Measurements from ENCODE around the gene ASPG.

The ASPG gene

DNA sequence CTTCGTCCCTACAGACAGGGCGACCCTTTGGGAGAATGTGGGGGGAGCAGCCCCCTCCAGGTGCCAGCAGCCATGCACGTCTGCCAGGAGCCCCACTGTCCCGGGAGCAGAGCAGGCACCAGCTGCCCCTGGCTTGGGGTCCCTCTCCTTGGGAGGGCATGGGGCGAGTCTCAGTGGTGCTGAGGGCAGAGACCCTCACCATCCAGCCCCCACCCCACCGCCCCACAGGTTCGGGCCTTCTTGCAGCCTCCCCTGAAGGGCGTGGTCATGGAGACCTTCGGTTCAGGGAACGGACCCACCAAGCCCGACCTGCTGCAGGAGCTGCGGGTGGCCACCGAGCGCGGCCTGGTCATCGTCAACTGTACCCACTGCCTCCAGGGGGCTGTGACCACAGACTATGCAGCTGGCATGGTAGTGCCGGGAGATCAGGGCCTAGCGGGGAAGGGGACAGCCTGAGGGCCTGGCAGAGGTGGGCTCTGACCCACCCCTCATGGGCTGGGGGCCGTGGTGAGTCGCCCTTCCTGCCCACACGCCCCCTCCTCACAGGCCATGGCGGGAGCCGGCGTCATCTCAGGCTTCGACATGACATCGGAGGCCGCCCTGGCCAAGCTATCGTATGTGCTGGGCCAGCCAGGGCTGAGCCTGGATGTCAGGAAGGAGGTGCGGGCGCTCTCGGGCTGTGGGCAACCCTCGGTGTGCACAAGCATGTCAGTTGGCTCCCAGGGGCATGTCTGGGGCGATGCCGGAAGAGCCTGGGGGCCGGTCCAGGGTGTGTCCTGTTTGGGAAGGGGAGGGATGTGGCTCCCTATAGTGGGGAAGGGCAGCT lies 18.8 kb downstream of the ASPG start:
- in situ Hi-C loops (cut with MboI; ENCODE audit: low sequenced_read_pairs), result no loop called here

GRCh38 chr14:104105071-104105821 lies 19.7 kb downstream of the ASPG start:
- in situ Hi-C loops (cut with MboI; ENCODE audit: low sequenced_read_pairs), result no loop called here

GRCh38 chr14:104105822-104106470 lies 20.4 kb downstream of the ASPG start:
- in situ Hi-C loops (cut with MboI; ENCODE audit: low sequenced_read_pairs), result no loop called here

GRCh38 chr14:104106471-104106991 lies 21.0 kb downstream of the ASPG start:
- in situ Hi-C loops (cut with MboI; ENCODE audit: low sequenced_read_pairs), result no loop called here

- in situ Hi-C loops (cut with MboI; ENCODE audit: low sequenced_read_pairs), result no loop called here
These were observed 21.6 kb downstream of the ASPG start for GRCh38 chr14:104107101-104107581.

DNA sequence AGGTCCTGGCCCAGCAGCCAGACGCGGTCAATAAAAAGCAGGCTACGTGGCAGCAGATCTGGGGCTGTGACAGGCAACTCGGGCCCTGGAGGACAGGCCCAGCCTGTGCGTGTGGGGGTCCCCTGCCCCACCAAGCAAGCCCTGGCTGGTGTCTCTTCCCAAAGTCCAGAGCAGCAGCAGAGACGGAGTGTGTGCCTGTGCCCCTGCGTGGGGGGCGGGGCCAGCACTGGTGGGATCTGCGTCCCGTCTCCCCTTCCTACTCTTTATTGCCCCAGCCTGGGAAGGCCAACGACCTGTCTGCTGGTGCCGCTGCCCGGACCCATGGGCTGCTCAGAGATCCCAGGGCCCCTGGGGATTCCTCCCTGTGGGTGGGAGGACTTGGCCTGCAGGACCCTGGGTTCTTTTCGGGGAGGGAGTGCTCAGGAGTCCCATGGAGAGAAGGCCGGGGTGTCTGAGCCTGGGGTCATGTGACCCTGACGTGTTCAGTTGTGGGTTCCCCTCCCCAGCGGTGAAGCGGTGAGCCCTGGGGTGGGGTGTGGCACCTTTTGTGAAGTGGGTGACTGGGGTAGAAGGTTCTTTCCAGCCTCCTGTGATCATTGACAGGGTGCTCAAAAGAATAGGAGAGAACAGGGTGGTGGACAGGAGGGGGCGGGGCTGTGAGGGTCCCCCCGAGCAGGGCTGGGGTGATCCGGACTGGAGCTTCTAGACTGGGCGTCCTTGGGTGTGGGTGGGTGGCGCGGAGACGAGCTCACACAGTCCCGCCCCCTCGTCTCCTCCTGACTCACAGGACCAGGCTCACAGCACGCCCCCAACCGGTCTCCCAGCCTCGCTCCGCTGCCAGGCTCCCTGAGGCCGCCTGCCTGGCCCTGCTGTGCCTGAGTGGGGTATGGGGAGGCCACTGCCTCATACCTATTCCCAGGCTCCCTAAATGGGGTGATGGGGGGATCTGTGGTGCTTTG lies 22.4 kb downstream of the ASPG start:
- in situ Hi-C loops (cut with MboI; ENCODE audit: low sequenced_read_pairs), result no loop called here

GRCh38 chr14:104108570-104109541 lies 23.4 kb downstream of the ASPG start:
- in situ Hi-C loops (cut with MboI; ENCODE audit: low sequenced_read_pairs), result no loop called here

DNA sequence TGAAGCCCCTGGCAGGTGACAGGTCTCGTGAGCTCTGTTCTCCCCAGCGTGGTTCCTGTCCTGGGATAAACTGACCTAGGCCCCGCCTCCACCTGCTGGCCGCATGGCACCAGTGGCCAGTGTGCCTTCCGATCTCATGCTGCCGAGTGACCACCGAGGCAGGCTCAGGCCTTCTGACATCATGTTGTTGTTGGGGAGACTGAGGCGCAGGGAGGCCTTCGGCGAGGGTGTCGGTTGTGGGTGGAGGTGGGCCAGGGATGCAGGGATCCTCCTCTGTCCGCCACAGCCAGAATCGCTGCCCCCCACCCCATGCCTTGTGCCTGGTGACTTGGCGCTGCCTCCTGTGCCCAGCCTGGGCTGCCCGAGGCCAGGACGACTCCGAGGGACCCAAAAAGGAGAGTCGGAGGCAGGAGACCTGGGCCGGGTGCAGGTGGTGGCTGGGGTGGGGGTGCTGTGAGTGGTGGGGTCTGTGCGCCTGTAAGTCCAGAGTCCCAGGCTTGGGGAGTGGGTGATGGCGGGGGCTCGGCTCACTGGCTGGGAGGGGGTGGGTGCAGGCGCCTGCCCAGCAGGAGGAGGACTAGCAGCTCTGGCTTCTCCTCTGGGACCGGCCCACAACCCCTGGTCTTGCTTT lies 24.3 kb downstream of the ASPG start:
- in situ Hi-C loops (cut with MboI; ENCODE audit: low sequenced_read_pairs), result no loop called here

DNA sequence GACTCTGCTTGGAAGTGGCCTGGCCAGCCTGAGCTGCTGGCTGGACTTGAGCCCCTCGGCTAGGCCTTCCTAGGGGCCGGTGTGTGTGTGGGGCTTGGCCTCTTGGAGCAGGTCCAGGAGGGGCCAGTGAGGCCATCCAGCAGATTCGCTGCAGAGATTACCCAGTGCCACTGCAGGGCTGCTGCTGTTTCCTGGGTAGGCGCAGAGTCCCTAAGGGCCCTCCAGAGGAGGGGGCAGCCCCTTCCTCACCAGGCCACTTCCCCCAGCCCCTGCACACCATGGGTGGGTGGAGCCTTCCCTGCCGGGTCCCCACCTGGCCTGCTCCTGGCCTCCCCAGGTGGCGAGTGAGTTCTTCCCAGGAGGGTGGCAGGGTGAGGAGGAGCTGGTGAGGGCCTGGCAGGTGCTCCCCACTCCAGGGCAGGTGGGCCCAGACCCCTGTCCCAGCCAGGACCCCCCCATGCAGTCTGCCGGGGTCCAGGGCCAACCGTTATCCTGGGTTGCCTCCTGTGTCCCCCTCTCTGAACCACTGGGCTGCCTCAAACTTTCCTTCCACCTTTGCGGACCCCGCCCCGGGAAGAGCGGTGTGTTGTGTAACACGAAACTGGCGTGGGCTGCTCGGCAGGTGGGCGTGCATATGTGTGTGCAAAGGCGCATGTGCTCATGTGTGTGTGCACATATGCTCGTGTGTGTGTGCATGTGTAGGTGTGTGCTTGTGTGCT lies 25.1 kb downstream of the ASPG start:
- in situ Hi-C loops (cut with MboI; ENCODE audit: low sequenced_read_pairs), result no loop called here

- in situ Hi-C loops (cut with MboI; ENCODE audit: low sequenced_read_pairs), result no loop called here
These were observed 26.0 kb downstream of the ASPG start for GRCh38 chr14:104111301-104112112.

DNA sequence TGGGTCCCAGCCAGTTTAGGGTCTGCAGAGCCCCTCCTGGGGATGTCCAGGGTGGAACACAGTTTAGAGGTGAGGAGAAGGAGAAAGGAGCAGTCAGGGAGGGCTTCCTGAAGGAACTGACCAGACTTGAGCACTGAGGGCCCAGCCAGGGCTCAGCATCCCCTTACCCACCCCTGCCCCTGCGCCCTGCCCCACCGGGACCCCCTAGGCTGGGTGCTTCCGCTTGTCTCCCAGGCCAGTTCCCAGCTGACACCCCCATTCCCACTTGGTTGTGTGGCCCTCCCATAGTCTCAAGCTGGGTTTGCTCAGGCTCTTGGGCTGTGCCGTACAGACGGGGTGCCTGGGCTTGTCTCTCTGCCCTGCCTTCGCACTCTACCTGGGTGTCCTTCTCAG lies 26.6 kb downstream of the ASPG start:
- in situ Hi-C loops (cut with MboI; ENCODE audit: low sequenced_read_pairs), result no loop called here

- in situ Hi-C loops (cut with MboI; ENCODE audit: low sequenced_read_pairs), result no loop called here
These were observed 27.4 kb downstream of the ASPG start for GRCh38 chr14:104112609-104113571.

- in situ Hi-C loops (cut with MboI; ENCODE audit: low sequenced_read_pairs), result no loop called here
These were observed 28.3 kb downstream of the ASPG start for GRCh38 chr14:104113631-104114420.

DNA sequence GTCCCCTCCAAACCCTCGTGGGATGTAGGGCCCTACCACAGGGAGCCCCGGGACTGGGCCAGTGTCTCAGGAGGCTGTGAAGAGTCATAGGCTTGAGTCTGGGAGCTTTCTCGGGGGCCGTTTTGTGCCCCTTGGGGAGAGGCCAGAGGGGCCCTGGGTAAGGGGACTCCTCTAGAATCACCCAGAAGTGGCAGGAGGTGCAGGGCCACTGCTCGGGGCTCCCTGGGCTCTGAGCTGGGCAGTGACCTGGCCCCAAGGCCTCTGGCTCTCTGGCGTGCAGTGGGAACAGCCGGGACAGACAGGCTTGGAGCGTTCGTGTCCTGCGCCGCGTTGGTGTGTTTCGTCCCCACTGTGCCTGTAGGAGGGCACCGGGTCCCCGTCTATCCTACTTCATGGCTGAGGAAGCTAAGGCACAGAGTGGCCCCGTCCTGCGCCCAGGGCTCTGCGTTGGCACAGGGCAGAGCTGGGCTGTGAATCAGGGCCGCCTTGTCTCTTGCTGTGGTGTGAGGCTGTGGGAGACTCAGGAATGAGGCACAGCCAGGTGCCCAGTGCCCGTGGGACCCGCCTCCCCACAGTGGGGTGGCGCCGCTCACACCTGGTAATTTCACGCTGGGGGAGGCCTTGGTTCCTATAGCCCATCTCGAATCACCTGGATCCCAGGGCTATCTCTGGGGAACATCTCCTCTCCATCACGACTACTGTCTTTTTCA lies 29.1 kb downstream of the ASPG start:
- in situ Hi-C loops (cut with MboI; ENCODE audit: low sequenced_read_pairs), result no loop called here

All from HL-60/S4 (cell line).